GM21515 (cell line): Measurements from ENCODE around the gene METTL22.

Experiments
- ATAC-seq: cut with Tn5 transposase; IDR thresholded peaks from one replicate; pipeline ENCODE4 v1.9.1; 2021; ENCODE audit not compliant: unreplicated experiment

The METTL22 gene

DNA sequence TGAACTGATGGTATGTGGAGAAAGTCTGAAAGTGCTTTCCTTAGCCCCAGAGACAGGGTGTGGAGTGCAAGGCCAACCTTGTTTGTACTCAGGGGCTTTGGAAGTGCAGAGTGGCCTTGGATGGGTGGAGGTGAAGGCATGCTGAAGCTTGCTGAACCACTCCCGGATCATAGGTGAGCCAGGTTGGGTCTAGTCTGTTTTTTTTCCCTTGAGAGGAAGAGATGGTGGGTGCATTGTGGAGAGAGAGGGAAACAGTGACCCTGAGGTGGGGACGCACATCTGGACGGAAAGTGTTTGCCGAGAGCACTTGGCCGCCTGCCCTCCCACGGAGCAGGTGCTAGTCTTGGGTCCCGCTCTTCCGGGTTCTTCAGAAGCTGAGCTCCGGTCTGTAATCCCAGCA lies 65.4 kb downstream of the METTL22 start:
- ATAC-seq, result no peak

DNA sequence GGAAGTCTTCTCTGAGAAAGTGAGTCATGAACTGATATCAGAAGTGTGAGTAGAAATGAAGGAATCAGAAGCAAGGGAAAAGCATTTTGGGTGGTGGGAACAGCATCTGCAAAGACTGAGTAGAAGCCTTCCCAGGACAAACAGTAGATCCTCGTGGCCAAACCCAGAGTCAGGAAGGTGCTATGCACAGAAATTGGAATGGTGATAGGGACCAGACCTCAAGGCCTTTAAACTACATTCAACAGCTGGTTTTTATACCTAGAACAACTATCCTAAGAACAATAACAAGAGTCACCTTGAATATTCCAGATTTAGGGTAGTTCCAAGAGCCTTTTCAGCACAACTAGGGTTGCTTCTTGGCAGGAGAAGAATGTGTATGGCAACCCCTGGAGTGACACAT lies 68.2 kb downstream of the METTL22 start:
- ATAC-seq, result no peak

DNA sequence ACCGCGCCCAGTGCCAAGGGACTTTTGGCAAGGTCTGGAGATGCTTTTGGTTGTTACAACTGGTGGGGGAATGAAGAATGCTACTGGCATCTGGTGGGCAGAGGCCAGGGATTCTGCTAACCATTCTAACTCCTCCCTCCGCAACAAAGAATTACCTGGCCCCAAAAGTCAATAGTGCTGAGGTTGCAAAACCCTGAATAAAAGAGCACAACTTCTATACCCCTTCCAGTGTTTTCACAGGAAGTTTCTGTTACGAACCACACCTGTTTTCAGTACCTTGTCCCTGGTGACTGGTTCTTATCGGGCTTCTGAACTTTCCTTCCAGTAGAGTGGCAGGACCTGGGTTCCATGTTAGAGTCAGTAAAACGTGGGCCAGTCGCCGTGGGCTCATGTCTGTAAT lies 70.2 kb downstream of the METTL22 start:
- no peak for ATAC-seq

DNA sequence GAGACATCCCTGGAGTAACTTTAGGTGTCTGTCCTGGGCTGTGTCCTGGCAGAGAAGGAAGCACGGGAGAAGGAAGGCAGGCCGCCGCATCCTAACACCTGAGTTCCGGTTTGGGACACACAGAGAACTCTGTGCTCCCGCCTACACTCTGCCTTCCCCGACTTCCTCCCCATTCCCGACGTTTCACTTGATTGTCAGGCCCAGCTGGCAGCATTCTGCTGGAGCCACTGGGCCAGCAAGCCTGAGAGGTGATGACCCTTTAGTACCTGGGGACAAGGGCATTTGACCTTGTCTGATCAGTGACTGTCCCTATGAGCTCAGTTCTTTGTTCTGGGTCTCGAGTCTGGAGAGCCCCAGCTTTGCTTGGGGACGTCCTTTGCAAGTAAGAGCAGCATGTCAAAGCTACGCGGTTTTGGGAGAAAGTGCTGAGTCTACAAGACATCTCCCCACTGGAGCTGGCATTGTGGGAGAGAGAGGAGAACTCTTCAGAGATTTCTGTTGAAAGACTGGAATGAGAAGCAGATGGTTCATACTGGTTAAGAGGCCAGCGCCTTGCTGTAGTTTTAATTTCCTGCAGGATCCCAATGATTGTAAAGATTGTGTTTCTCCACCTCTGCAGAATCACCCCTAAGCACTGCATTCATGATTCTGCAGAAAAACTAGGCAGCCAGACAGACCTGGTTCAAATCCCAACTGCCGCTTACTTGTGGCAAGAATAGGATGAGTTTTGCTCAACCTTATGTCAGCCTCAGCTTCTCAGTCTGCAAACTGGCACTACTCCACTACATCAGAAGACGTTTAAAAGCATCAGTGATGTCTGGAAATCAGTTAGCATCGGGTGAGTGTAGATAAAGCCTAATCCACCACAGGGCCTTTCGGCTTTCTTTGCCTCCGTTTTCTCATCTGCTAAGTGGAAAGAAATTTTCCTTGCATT lies 73.6 kb downstream of the METTL22 start:
- ATAC-seq, result no peak

DNA sequence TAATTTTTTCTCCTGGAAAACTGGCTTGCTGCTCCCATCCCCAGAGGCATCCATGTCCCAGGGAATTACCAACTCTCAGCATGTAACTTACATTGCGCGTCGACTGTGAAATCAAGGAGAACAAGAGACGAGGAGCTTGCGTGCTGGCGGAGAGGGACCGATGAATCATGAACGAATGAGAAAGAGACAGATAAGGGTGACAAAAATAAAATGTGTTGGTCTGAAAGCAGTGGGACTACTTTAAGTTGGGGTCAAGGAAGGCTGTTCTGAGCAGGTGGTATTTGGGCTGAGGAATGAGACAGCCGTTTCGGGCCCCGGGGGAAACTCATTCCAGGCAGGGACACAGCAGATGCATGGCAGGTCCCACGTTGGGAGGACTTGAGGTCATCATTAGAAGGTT lies 75.4 kb downstream of the METTL22 start:
- ATAC-seq, result no peak

DNA sequence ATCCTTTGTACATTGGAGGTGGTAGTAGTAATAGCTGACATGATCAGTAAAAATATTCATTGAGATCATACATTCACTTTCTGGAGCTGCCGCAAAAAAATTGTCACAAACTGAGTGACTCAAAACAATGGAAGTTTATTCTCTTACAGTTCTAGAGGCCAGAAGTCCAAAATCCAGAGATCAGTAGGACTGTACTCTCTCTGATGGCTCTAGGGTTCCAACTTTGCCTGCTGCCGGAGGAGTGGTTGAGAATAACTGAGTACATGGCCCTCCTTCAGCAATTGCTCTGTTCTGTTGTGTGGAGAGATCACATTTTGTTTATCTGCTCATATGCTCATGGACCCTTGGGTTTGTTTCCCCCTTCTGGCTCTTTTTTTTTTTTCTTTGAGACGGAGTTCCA lies 76.5 kb downstream of the METTL22 start:
- ATAC-seq, result no peak
